Measurements from ENCODE around the gene TECTA. TPM values are rescaled to one million over a fixed set of nuclear protein-coding genes. Genes with fewer than 3 reads are reported as not detected.
A peak's percentile ranks its signal among the peaks of the same experiment; 100 is the strongest.

Gene TECTA
- total RNA-seq, 1 donor from 2014 or later, result 2.6 TPM

DNA sequence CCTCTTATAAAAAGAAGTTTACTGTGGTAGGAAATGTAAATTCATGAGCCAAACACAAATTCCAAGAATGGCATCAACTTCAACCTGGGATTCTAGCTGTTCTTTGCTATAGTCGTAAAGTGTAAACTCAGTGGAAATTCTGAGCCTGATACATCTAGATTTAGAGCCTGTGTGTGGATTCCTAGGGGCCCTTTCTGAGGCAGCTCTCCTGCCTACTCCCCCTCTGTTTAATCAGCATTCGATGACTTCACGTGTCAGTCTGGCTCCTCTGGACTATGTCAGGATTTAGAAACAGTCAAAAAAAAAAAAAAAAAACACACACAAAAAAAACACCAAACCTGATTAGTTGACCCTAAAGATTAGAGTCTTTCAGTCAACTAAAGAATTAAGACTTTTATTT lies 98.5 kb downstream of the TECTA start:
- Mint-ChIP-seq H3K27me3 (ENCODE audit: low read depth) (peaks cover 2% of the 10 kb centered on the region), H3K4me3 (no peak overlapping the region), H3K36me3 (no peaks in the 10 kb centered on the region), H3K9me3 (no peaks in the 10 kb centered on the region), H3K4me1 (peaks cover 40% of the 10 kb centered on the region), H3K27ac (peak overlapping the region; percentile 88)
- no peak for TF ChIP-seq CTCF (IDR thresholded peaks at IDR 0.05; ENCODE audit: unreplicated experiment)
- no peak for DNase-seq (ENCODE audit: low spot score in 2 of 2, unreplicated experiment in 2 of 2)

- Mint-ChIP-seq H3K4me1 (peaks cover 39% of the 10 kb centered on the region), H3K27ac (peak overlapping the region; percentile 82), H3K36me3 (no peaks in the 10 kb centered on the region), H3K27me3 (ENCODE audit: low read depth) (no peaks in the 10 kb centered on the region), H3K4me3 (no peak overlapping the region), H3K9me3 (no peaks in the 10 kb centered on the region)
- no peak for DNase-seq (ENCODE audit: low spot score in 2 of 2, unreplicated experiment in 2 of 2)
- TF ChIP-seq CTCF (IDR thresholded peaks at IDR 0.05; ENCODE audit: unreplicated experiment), result no peak
Observed at GRCh38 chr11:121206810-121207209, 105.8 kb downstream of the TECTA start.

- DNase-seq (ENCODE audit: low spot score in 2 of 2, unreplicated experiment in 2 of 2), result no peak
- Mint-ChIP-seq H3K9me3 (no peaks in the 10 kb centered on the region), H3K4me3 (no peak overlapping the region), H3K36me3 (no peaks in the 10 kb centered on the region), H3K27ac (peak overlapping the region; percentile 6), H3K27me3 (ENCODE audit: low read depth) (no peaks in the 10 kb centered on the region), H3K4me1 (peaks cover 37% of the 10 kb centered on the region)
- TF ChIP-seq CTCF (IDR thresholded peaks at IDR 0.05; ENCODE audit: unreplicated experiment), result no peak
Observed at GRCh38 chr11:121207485-121208115, 106.6 kb downstream of the TECTA start.

- DNase-seq (ENCODE audit: low spot score in 2 of 2, unreplicated experiment in 2 of 2), result no peak
- H3K9me3 Mint-ChIP-seq, result peaks cover 13% of the 10 kb centered on the region
- H3K4me3 Mint-ChIP-seq, result no peak overlapping the region
- H3K27ac Mint-ChIP-seq, result peak overlapping the region; percentile 48
- H3K36me3 Mint-ChIP-seq, result no peaks in the 10 kb centered on the region
- H3K27me3 Mint-ChIP-seq (ENCODE audit: low read depth), result no peaks in the 10 kb centered on the region
- TF ChIP-seq CTCF (IDR thresholded peaks at IDR 0.05; ENCODE audit: unreplicated experiment), result no peak
- peaks cover 29% of the 10 kb centered on the region for H3K4me1 Mint-ChIP-seq
Observed at GRCh38 chr11:121210445-121211080, 109.5 kb downstream of the TECTA start.

DNA sequence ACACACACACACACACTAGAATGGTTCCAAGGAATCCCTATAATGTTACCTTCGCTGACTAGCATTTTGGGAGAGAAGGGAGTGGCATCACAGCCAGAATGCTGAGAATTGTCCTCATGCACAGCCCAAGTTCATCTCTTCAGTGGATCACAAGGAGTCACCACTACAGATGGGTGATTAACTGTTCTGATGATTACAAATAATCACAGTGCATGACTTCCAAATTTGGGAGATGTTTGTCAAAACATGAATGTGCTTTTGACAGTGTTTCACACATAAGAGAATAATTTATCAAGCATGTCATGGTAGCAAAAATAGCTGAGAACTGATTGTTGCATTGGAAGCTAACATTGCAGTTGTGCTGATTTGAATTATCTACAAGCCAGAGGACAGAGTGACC lies 110.6 kb downstream of the TECTA start:
- Mint-ChIP-seq H3K4me3 (no peak overlapping the region), H3K27me3 (ENCODE audit: low read depth) (no peaks in the 10 kb centered on the region), H3K4me1 (peaks cover 18% of the 10 kb centered on the region), H3K27ac (no peak overlapping the region), H3K9me3 (peaks cover 16% of the 10 kb centered on the region), H3K36me3 (no peaks in the 10 kb centered on the region)
- no peak for DNase-seq (ENCODE audit: low spot score in 2 of 2, unreplicated experiment in 2 of 2)
- TF ChIP-seq CTCF (IDR thresholded peaks at IDR 0.05; ENCODE audit: unreplicated experiment), result no peak

Data from mesothelial cell of epicardium (in vitro differentiated cells).